NCI-H2227 (cell line): Measurements from ENCODE around the gene PEX12.
A peak's percentile ranks its signal among the peaks of the same experiment; 100 is the strongest.
"Not testable (repeated sequence)": the region's sequence is repeated elsewhere in the genome, so short reads cannot be mapped to it uniquely, and the experiment has no call there.

ENCODE experiments used
- DNase-seq: peaks from one replicate; lab custom pipeline; 2025; ENCODE audit not compliant: unreplicated experiment; lab: John Stamatoyannopoulos, UW

Gene PEX12

GRCh38 chr17:35578929-35579432, 610 bp upstream of the PEX12 start:
- DNase-seq = no peak

GRCh38 chr17:35577830-35578196, 558 bp downstream of the PEX12 start:
- no peak for DNase-seq

GRCh38 chr17:35575759-35576158, 2.6 kb downstream of the PEX12 start:
- DNase-seq = no peak

GRCh38 chr17:35569405-35569804, 9.0 kb downstream of the PEX12 start:
- DNase-seq = no peak

GRCh38 chr17:35568561-35568960, 9.8 kb downstream of the PEX12 start:
- DNase-seq = peak; percentile 5

GRCh38 chr17:35566968-35567367, 11.4 kb downstream of the PEX12 start:
- no peak for DNase-seq

- not testable (repeated sequence) for DNase-seq
These were observed 15.2 kb downstream of the PEX12 start for GRCh38 chr17:35563181-35563580.

- no peak for DNase-seq
These were observed 17.7 kb downstream of the PEX12 start, which contains the start of gene SLFN14 for GRCh38 chr17:35560703-35561102. Gene SLFN14, minus strand, starts transcription at chr17:35560819. Its CDS starts 2,757 bp downstream, at chr17:35558062.

- DNase-seq = no peak
These were observed 18.7 kb downstream of the PEX12 start for GRCh38 chr17:35559495-35560210.

- DNase-seq = no peak
These were observed 21.0 kb downstream of the PEX12 start for GRCh38 chr17:35557353-35557752.

- no peak for DNase-seq
These were observed 22.7 kb downstream of the PEX12 start for GRCh38 chr17:35555691-35556090.

GRCh38 chr17:35554668-35555067, 23.7 kb downstream of the PEX12 start:
- DNase-seq = no peak

- no peak for DNase-seq
These were observed 25.1 kb downstream of the PEX12 start for GRCh38 chr17:35553310-35553709.

GRCh38 chr17:35548978-35549377, 29.4 kb downstream of the PEX12 start:
- DNase-seq = no peak

GRCh38 chr17:35548208-35548810, 30.1 kb downstream of the PEX12 start:
- no peak for DNase-seq

GRCh38 chr17:35546487-35546886, 31.9 kb downstream of the PEX12 start:
- no peak for DNase-seq

- no peak for DNase-seq
These were observed 33.2 kb downstream of the PEX12 start for GRCh38 chr17:35545150-35545549.

- no peak for DNase-seq
These were observed 34.5 kb downstream of the PEX12 start for GRCh38 chr17:35543856-35544255.

- no peak for DNase-seq
These were observed 35.4 kb downstream of the PEX12 start for GRCh38 chr17:35542990-35543389.

- peak; percentile 50 for DNase-seq
These were observed 36.9 kb downstream of the PEX12 start for GRCh38 chr17:35541434-35541833.

- DNase-seq = peak; percentile 50
These were observed 37.6 kb downstream of the PEX12 start for GRCh38 chr17:35540589-35541404.

GRCh38 chr17:35539659-35540026, 38.7 kb downstream of the PEX12 start:
- no peak for DNase-seq
